NT2/D1 (cell line): ENCODE data around the gene PLA2G6.

Experiments used
- SUZ12 ChIP-seq: IDR thresholded peaks from 2 replicates; pipeline ENCODE4 v1.6.1; 2011; ENCODE audit not compliant: insufficient read length, insufficient read depth; ENCODE audit errors: extremely low read depth
- YY1 ChIP-seq: IDR thresholded peaks from 2 replicates; pipeline ENCODE4 v1.6.1; 2011; ENCODE audit not compliant: insufficient read length, insufficient read depth
- ZNF274 ChIP-seq: IDR thresholded peaks from 2 replicates; pipeline ENCODE4 v1.6.1; 2011; ENCODE audit warnings: mild to moderate bottlenecking, low read depth, low read length

DNA sequence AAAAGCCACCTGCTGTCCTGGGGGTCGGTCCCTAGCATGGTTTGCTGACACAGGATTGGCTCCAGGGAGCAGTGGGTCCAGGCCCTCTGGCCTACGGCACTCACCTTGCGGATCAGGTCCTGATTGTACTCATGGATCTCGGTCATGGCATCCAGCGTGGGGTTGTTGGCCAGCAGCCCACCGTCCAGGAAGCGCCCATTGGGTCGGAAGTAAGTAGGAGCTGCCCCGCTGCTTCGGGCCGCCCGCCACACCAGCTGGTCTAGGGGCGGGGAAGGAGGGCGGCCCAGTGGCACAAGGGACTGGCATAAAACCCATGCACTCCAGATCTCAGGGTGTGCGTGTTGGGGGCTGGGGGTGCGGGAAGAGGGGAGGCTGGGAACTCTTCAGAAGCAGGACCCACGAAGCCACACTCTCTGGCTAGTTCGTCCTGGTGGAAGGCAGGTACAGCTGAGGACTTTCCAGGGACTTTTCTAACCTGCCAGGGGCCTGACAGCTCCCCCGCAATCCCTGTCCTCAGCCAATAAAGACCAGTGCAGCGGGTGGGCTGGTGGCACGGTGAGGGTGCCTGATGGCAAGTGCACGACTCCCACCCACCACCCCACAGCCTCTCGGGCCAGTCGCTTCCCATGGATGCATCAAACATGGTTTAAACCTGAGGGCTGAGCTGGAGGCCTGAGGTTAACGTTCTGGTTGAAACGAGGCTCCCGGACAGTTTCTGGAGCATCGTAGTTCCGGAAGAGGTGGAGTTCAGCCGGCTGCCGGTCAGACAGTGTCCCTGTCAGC lies 66.0 kb downstream of the PLA2G6 start:
- TF ChIP-seq YY1: no peak
- no peak for TF ChIP-seq ZNF274
- TF ChIP-seq SUZ12: no peak
